Muscle of leg (tissue), 11 donors: ENCODE results near the gene TANGO2. TPM values are rescaled to one million over a fixed set of nuclear protein-coding genes. Genes with fewer than 3 reads are reported as not detected.

Experiments used
- DNase-seq: peaks from one replicate; pipeline ENCODE4 v3.0.0; 2013
- H3K27ac ChIP-seq: one replicate; pipeline ENCODE4 v1.5.1; 2013; ENCODE audit warnings: mild to moderate bottlenecking, low read length, control low read depth
- H3K27me3 ChIP-seq: one replicate; pipeline ENCODE4 v1.6.1; 2013; ENCODE audit warnings: low read length; ENCODE audit not compliant: control insufficient read depth, insufficient read depth
- H3K36me3 ChIP-seq: one replicate; pipeline ENCODE4 v1.6.1; 2013; ENCODE audit warnings: low read length; ENCODE audit not compliant: control insufficient read depth, insufficient read depth
- H3K4me1 ChIP-seq: one replicate; pipeline ENCODE4 v1.6.1; 2013; ENCODE audit warnings: low read length; ENCODE audit not compliant: control insufficient read depth, insufficient read depth
- H3K4me3 ChIP-seq: one replicate; pipeline ENCODE4 v1.5.1; 2013; ENCODE audit warnings: low read length, control low read depth
- H3K9me3 ChIP-seq: replicated peaks from 2 replicates; pipeline ENCODE4 v1.6.1; 2013; ENCODE audit warnings: low read depth, low read length; ENCODE audit not compliant: control insufficient read depth
- WGBS: methylation state at CpG from one replicate; pipeline ENCODE4 v1.1.5; 2013; ENCODE audit warnings: missing lambda C conversion rate; ENCODE audit not compliant: insufficient coverage; 5-methylcytosine and 5-hydroxymethylcytosine counted together
- polyA plus RNA-seq, 8 donors: library from polyadenylated mRNA; unstranded; fragments of 120-200 nt; gene quantifications; one replicate each; pipeline versions ENCODE4 v1.2.1 to v1.2.3, GENCODE V29; 2013; ENCODE audit warnings: inconsistent platforms in 1 of 8, low replicate concordance in 1 of 8; ENCODE audit not compliant: insufficient read length in 8 of 8, insufficient read depth in 1 of 8
- total RNA-seq: library from RNA; stranded (reverse); fragments of 120-200 nt; gene quantifications from one replicate; pipeline ENCODE4 v1.2.4, GENCODE V29; 2013

Gene TANGO2
- total and polyA plus RNA-seq, 9 donors = 7.7 to 11.6 (median 9.1) TPM

DNA sequence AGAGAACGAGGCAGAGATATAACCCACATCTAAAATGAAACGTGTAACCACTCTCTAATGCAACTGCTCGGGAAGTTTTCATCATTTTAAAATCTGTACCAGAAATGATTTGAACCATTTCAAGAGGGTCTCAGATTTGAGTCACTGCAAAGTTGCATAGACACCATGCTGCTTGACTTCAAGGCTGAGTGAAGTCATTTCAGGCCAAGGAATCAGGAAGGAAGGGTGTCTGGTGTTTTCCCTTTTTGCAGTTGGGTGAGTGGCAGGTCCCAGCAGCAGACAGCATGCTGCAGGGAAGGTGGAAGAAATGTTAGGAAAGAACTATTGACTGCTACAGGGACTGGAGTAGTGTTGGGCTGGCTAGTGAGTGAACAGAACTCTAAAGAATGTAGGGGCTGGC is 16.5 kb downstream of the TANGO2 start:
- Histone ChIP-seq H3K9me3 (no peaks in the 10 kb centered on the region), H3K4me1 (peaks cover 23% of the 10 kb centered on the region)
- 83% methylated on average over 2 of the region's 3 CpGs for WGBS

DNA sequence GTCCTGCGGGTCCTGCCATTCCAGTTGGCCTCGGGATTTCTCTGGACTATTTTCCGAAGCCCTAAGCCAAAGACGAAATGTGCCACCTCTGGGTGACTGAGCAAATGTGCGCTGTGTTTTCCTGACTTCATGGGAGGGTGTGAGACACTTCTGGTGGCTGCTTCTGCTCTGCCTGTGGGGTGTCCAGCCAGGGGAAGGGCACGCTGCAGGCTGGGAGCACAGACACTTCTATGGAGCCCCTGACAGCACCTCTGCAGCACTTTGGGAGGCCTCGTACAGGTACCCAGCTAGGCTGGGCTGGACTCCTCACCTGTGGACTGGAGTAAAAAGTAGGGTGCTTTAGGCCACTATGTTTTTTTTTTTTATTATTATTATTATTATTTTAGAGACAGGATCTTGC is 17.7 kb downstream of the TANGO2 start:
- H3K9me3 ChIP-seq = no peaks in the 10 kb centered on the region
- no peak overlapping the region for H3K4me3 ChIP-seq
- peaks cover 12% of the 10 kb centered on the region for H3K4me1 ChIP-seq
- no peaks in the 10 kb centered on the region for H3K27me3 ChIP-seq
- peaks cover 14% of the 10 kb centered on the region for H3K36me3 ChIP-seq
- H3K27ac ChIP-seq = no peak overlapping the region
- WGBS = 84% methylated on average over 6 of the region's 7 CpGs
- no peak for DNase-seq

More for the DNA sequence above, 16.5 kb downstream of the TANGO2 start:
- Histone ChIP-seq H3K27me3 (no peaks in the 10 kb centered on the region), H3K36me3 (peaks cover 9% of the 10 kb centered on the region), H3K27ac (no peak overlapping the region), H3K4me3 (no peak overlapping the region)
- no peak for DNase-seq

- no peaks in the 10 kb centered on the region for H3K9me3 ChIP-seq
- peaks cover 24% of the 10 kb centered on the region for H3K36me3 ChIP-seq
- no peak for DNase-seq
- 88% methylated on average over 3 of the region's 9 CpGs for WGBS
- no peak overlapping the region for H3K27ac ChIP-seq
- H3K27me3 ChIP-seq = no peaks in the 10 kb centered on the region
- no peak overlapping the region for H3K4me3 ChIP-seq
- H3K4me1 ChIP-seq = peaks cover 2% of the 10 kb centered on the region
These were observed 18.9 kb downstream of the TANGO2 start for GRCh38 chr22:20039683-20040325.

DNA sequence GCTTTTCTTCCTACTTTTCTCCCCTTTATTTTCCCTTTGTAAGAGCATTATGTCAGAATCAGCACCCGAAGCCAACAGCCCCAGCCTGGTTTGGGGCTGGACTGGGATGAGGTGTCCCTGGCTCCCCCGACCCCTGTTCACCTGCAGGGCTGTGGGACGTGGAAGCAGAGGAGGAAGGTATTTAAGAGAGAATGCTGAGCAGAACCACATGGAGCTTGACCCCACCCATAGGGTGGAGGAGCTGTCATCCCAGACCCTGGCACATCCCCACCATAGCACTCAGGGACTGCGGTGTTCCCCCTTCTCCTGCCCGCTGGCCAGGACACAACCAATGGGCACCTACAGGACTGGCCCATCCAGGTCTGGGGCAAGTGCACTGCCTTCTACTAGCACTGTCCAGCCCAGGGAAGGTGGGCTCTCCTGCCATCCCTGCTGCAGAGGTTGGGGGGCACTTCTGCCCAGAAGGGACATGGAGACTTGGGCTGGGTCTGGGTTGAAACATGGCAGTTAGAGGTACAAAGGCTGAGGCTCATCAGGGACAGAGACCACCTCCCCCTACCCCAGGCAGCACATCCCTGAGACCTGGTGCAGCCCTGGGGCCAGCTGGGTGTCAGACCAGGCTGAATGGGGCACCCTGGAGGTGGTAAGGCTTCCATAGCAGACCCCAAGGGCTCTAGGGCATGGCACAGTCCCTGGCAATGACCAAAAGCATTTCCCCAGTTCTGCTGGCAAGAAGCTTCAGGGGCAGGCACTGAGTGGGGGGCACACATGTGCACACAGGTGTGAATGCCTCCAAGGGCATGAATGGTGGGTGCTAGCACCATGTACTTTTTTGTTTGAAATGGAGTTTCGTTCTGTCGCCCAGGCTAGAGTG is 19.7 kb downstream of the TANGO2 start:
- no peaks in the 10 kb centered on the region for H3K4me1 ChIP-seq
- H3K9me3 ChIP-seq = no peaks in the 10 kb centered on the region
- 92% methylated on average over 2 of the region's 7 CpGs for WGBS
- H3K27me3 ChIP-seq = no peaks in the 10 kb centered on the region
- no peak overlapping the region for H3K4me3 ChIP-seq
- H3K27ac ChIP-seq = no peak overlapping the region
- no peak for DNase-seq
- peaks cover 25% of the 10 kb centered on the region for H3K36me3 ChIP-seq

DNA sequence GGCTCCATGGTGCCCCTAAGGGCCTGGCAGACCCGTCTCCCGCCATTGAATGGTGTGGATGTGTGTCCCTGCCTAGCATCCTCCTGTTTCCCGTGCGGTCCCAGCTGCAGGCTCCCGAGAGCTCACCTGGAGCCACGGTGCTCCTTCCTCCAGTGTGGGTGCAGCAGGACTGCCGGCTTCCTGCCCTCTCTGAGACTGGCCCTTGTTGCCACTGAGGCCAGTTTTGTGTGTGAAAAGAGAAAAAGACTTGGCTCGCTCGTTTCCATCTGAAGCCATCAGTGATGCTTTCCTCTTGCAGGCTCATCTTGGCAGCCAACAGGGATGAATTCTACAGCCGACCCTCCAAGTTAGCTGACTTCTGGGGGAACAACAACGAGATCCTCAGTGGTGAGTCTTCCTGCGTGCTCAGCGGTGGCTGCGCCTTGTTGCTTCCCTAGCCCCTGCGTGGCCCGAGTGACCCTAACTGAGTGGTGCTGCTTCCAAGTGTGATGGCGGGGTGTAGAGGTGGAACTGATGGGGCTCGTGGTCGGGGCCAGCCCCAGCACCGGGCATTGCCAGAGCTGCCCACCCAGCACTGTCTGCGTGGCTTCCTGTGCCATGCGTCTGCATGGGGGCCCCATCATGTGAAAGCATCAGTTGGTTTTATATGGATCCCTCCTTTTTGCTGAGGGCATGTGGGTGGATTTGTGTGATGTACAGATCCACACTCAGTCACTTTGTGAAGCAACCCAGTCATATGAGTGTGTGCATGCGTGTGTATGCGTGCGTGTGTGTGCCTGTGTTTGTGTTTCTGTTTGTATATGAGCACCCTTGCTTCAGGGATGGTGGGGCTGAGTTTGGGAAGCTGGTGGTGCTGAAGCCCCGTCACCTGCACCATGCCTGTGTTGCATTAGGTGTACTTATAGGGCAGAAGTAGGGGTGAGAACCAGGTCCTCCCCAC is 22.4 kb downstream of the TANGO2 start:
- WGBS = 89% methylated on average over 15 of the region's 26 CpGs
- no peak for DNase-seq
- H3K27ac ChIP-seq = no peak overlapping the region
- no peak overlapping the region for H3K4me3 ChIP-seq
- H3K36me3 ChIP-seq = peaks cover 24% of the 10 kb centered on the region
- H3K27me3 ChIP-seq = no peaks in the 10 kb centered on the region
- no peaks in the 10 kb centered on the region for H3K4me1 ChIP-seq
- no peaks in the 10 kb centered on the region for H3K9me3 ChIP-seq

GRCh38 chr22:20043997-20044342 is 23.1 kb downstream of the TANGO2 start:
- DNase-seq = no peak
- WGBS = 92% methylated on average over 6 of the region's 7 CpGs
- H3K36me3 ChIP-seq = peaks cover 22% of the 10 kb centered on the region

GRCh38 chr22:20044495-20045151 is 23.7 kb downstream of the TANGO2 start:
- Histone ChIP-seq H3K36me3 (peaks cover 20% of the 10 kb centered on the region), H3K27me3 (no peaks in the 10 kb centered on the region), H3K27ac (no peak overlapping the region), H3K4me3 (no peak overlapping the region), H3K4me1 (no peaks in the 10 kb centered on the region), H3K9me3 (no peaks in the 10 kb centered on the region)
- 81% methylated on average over 4 of the region's 10 CpGs for WGBS
- DNase-seq = no peak

More at GRCh38 chr22:20043997-20044342, 23.1 kb downstream of the TANGO2 start:
- no peak overlapping the region for H3K4me3 ChIP-seq
- no peaks in the 10 kb centered on the region for H3K9me3 ChIP-seq
- no peaks in the 10 kb centered on the region for H3K4me1 ChIP-seq
- no peaks in the 10 kb centered on the region for H3K27me3 ChIP-seq
- H3K27ac ChIP-seq = no peak overlapping the region

DNA sequence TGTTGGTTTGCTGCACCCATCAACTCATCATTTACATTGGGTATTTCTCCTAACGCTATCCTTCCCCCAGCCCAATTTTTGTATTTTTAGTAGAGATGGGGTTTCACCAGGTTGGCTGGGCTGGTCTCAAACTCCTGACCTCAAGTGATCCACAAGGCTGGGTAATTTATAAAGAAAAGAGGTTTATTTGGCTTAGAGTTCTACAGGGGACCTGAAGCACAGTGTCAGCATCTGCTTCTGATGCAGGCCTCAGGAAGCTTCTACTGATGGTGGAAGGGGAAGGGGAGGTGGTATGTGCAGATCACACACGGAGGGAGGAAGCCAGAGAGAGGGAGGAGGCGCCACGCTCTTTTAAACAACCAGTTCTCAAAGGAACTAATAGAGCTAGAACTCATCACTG is 25.8 kb downstream of the TANGO2 start:
- H3K4me3 ChIP-seq = no peak overlapping the region
- DNase-seq = no peak
- no peaks in the 10 kb centered on the region for H3K4me1 ChIP-seq
- peaks cover 19% of the 10 kb centered on the region for H3K36me3 ChIP-seq
- no peaks in the 10 kb centered on the region for H3K27me3 ChIP-seq
- H3K27ac ChIP-seq = no peak overlapping the region
- H3K9me3 ChIP-seq = no peaks in the 10 kb centered on the region
- no CpG with 5 or more reads among the region's 4 CpGs for WGBS

DNA sequence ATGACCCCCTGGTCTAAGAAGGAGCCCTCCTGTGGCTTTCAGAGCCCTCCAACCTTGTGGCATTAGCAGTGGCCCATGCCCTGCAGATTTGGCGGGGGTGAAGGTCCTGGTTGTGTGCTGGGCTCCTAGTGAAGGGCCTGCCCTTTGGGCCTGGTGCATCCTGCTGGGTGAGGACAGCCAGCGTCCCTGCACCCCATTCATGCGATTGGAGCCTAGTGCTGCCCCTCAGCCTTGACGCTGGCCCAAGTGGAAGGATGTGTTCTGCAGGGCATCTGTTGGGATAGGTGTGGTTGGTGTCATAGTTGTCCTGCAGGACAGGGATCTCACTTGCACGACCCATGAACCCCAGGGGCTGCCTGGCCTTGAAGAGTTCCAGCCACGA is 31.0 kb downstream of the TANGO2 start:
- 90% methylated on average over 6 of the region's 6 CpGs for WGBS
- Histone ChIP-seq H3K27ac (no peak overlapping the region), H3K36me3 (peaks cover 36% of the 10 kb centered on the region)

More for the DNA sequence above, 31.0 kb downstream of the TANGO2 start:
- no peak for DNase-seq
- Histone ChIP-seq H3K4me3 (no peak overlapping the region), H3K9me3 (no peaks in the 10 kb centered on the region), H3K4me1 (no peaks in the 10 kb centered on the region), H3K27me3 (no peaks in the 10 kb centered on the region)
